HL-60/S4 treated with retinoic acid at 250 ng/mL for 4 days and 3 days (cell line): ENCODE measurements around the gene CERS6.
"Not testable (repeated sequence)": the region's sequence is repeated elsewhere in the genome, so short reads cannot be mapped to it uniquely, and the experiment has no call there.

ENCODE experiments used
- in situ Hi-C: fragments of 300-500 bp; cut with MboI; formaldehyde crosslinking; loops from 2 replicates; pipeline ENCODE4 v1.7.0; 2022; ENCODE audit warnings: low sequenced_read_pairs

CERS6 gene

DNA sequence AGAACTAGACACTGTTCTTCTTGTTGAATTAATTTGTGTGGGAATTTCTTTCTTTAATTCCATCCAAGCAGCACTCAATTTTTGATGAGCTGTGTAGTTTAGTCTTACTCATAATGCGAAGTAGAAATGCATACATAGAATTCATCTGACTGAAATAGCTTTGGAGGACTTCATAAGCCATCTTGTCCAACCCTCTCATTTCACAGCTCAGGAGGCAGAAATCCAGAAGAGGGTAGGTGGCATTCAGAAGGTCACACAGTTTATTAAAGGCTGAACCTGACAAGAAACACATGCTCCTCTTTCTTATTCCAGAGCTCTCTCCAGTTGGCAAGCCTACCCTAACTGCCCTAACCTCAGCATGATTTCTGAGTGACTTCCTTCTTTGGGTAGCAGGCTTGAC lies 177.1 kb downstream of the CERS6 start:
- in situ Hi-C loops, result no loop called here

DNA sequence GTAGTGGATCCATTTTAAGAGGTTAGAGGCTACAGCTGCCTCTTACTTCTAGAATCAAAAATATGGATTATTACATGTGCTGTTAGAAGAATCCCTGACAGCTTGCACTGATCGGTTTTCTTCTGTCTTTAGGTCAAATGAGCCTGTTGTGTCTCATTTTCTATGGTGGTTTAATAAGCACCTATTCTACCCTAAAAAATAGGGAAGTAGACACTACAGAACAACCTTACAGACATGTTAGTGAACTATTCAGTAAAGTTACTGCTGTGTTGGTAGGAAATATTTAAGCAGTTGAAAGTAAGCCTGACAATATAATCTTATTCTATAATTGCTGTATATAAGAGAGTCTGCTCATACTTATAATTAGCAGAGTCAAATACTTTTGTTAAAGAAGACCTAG lies 177.8 kb downstream of the CERS6 start:
- in situ Hi-C loops, result no loop called here

DNA sequence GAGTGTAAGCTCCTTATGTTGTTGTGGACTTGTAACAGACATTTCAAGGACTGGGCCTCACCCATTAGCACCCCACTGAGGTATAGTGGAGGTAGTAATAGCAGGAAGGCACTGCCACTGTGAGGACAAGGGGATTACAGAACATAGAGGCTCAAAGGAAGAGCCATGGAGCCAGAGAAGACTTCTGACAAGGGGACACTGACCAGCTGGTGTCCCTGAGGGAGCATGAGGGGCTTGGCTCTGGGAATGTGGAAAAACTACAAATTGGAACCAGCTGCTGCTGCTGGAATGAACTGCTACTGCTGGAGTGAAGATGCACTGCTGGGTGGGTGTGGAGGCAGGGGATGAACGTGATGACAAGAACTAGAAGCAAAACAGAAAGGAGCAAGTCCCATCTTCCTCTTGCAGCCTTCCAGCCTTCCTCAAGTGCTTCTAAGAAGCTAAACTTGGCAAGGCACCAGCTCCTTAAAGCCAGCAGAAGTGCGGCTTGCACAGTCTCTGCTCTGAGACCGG lies 179.0 kb downstream of the CERS6 start:
- in situ Hi-C loops, result no loop called here

DNA sequence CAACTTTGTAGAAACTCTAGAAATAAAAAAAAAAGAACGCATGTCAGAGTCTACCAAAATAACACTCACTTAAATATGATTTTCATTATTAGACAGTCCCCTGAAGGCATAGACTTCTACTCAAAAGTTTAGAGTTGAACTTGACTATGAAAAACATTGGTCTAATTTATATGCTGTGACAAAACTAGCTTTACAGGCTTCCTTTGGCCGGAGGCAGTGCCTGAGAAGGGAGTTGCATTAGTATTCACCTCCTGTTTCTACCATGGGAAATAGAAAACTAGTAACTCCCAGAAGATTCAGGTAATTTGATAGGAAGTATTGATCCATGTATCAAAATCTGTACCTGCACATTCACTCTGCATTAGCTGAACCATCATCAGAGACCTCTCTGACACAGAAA lies 182.9 kb downstream of the CERS6 start:
- in situ Hi-C loops, result no loop called here

DNA sequence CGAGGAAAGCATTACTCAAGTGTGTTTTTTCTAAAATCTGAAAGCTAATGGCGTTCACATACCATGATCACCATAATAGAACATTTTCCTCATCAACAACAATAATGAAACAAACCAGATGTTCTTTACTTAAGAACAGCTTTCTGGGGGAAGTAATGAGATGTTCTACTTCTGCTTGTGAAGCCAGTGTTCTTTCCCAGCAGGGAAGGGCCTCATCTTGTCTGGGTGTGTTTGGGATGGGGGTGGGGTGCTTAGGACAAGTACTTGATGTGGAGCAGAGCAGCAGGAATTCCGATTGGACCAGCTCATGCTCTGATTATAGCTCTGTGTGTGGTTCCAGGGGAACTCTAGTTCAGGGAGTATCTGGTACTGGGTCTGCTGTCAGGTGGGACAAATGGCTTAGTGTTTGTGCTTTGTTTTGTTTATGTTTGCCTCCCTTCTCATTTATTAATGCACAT lies 183.4 kb downstream of the CERS6 start:
- in situ Hi-C loops, result no loop called here

DNA sequence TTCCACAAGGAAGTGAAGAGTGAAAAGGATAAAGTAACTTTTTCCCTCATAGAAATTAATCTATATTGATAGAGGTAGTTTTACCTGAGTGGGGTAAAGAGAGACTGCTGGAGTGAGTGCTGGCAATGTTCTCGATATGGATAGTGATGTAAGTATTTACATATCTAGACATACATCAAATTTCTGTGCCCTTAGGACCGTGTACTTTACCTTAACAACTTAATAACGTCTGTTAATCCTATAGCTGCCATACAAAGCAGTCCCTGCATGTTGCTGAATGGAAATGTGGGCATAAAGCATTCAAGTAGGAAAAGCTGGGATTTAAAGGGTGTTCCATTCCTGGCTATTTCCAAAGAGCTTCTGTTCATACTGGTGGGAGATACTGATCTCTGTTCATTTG lies 184.0 kb downstream of the CERS6 start:
- in situ Hi-C loops, result no loop called here

DNA sequence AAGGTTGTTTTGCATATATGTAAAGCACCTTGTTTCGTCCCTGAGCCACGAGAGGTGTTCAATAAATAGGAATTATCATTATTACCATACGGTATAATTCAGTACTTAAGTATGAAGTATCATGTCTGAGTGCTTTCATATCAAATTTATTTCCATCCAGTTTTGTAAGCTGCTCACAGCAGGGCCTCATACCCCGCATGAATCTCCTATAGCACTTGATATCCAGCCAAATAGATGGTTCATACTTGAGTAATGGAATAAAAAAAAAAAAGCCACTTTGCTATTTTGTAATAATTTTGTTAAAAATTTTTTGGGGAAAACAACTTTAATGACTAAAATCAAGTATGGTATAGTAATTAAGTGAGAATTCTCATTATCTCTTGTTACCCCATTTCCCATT lies 185.6 kb downstream of the CERS6 start:
- in situ Hi-C loops, result no loop called here

DNA sequence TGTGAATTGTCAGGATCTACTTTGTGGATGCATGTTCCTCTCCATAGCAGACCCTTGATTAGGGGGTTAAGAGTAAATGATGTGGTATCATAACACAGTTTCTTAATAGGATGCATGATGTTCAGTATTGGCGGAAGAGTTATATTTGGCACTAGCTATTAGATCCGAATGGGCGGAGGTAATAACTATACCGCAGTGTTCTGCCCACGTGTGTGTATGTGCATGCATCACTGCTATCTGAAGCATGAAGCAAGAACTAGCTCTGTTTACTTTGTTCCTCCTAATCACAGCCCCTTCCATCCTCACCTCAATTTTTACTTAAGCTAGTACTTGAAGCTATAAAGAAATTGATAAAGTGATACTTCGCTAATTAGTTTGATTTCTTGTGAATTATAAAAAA lies 186.8 kb downstream of the CERS6 start:
- in situ Hi-C loops, result no loop called here

DNA sequence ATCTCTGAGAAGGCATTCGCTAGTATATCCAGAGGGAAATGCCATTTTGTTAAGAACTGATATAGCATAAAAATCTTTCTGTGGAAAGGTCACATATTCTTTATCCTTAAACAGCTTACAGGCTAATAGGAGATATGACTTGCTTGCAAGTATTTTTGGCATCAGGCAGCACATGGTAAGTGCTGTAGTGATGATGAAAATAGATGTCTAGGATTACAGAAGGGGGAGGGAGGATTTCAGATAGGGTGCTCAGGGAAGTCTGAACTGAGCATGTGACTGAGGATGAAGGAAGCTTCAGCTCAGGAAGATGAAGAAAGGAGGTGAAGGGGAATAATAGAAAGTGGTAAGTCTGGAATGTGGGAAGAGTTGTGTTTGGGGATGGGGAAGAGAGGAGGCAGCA lies 187.9 kb downstream of the CERS6 start:
- in situ Hi-C loops, result no loop called here

DNA sequence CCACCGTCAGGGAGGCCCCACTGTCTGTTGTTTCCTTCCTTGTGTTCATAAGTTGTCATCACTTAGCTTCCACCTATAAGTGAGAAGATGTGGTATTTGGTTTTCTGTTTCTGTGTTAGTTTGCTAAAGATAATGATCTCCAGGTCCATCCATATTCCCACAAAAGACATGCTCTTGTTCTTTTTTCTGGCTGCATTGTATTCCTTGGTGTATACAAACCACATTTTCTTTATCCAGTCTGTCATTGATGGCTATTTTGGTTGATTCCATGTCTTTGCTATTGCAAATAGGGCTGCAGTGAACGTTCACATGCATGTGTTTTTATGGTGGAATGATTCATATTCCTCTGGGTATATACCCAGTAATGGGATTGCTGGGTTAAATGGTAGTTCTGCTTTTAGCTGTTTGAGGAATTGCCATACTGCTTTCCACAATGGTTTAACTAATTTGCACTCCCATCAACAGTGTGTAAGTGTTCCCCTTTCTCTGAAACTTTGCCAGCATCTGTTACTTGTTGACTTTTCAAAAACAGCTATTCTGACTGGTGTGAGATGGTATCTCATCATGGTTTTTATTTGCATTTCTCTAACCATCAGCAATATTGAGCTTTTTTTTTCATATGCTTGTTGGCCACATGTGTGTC lies 189.7 kb downstream of the CERS6 start:
- in situ Hi-C loops, result no loop called here

DNA sequence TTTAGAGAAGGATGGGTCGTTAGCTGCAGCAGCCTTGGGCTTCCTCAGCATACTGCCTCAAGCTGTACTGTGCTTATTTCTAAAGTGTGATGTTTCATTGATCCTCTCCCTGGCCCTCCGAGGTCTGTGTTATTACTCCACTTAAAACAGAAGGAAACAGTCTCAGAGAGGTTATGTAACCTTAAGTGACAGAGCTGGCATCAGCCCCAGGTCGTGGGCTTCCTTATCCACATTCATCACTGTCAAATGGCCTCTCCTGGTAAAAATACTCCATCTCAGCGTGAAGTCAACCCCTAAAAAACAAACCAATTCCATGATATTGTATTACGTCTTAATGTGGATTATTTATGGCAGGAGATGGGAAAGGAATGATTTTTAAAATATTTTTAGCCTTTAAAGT lies 193.0 kb downstream of the CERS6 start:
- in situ Hi-C loops, result no loop called here

DNA sequence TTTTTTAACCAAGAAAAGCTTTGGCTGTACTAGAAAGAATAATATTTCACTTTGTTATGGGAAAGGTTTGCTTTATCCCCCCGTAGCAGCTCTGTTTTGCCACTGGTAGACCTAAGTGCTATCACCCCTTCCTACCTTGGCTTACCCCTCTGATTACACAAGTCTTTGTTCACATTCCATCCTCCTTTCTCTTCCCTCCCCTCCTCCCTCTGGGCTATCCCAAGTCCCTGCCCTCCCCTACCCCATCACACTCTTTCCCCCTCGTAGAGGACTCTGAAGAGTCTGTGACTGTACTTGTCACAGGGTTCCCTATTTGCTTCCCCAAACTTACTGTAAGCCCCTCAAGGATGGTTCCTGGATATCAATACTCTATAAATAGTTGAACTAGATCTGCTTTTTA lies 193.5 kb downstream of the CERS6 start:
- in situ Hi-C loops, result no loop called here

DNA sequence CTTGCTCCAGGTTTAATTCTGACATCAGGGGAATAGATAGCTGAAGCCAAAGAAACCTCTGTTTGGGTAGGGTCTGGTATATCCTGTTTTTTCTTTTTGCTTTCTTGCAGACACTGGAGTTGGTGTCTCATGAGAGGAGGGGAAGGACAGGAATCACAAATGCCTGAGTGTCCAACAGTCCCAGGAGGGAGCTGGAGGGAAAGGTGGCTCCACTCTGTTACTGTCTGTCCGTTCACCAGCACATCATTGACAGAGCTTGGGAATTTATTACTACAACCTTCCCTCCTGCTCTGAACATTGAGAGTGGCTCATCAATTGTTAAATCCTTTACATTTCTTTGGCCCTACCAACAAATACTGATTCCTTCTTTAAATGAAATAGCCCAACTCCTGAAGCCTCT lies 194.1 kb downstream of the CERS6 start:
- in situ Hi-C loops, result no loop called here

DNA sequence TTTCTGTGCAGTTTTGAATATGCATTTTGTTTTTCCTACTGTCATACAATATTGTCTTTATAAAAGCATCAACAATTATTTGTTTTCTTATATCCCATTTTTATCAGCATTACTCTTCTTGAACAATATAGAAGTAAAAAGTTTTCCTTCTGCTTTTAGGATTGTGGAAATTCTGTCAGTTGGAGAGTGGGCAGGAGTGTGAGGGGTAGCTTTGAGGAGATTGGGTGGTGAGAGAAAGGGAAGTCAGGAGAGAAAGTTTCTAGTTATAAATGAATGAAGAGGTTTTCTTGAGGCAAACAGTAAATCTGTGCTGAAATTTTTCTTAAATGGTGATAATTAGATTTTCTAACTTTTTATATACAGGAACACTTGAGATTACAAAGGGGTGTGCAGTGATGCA lies 194.7 kb downstream of the CERS6 start:
- in situ Hi-C loops, result no loop called here

DNA sequence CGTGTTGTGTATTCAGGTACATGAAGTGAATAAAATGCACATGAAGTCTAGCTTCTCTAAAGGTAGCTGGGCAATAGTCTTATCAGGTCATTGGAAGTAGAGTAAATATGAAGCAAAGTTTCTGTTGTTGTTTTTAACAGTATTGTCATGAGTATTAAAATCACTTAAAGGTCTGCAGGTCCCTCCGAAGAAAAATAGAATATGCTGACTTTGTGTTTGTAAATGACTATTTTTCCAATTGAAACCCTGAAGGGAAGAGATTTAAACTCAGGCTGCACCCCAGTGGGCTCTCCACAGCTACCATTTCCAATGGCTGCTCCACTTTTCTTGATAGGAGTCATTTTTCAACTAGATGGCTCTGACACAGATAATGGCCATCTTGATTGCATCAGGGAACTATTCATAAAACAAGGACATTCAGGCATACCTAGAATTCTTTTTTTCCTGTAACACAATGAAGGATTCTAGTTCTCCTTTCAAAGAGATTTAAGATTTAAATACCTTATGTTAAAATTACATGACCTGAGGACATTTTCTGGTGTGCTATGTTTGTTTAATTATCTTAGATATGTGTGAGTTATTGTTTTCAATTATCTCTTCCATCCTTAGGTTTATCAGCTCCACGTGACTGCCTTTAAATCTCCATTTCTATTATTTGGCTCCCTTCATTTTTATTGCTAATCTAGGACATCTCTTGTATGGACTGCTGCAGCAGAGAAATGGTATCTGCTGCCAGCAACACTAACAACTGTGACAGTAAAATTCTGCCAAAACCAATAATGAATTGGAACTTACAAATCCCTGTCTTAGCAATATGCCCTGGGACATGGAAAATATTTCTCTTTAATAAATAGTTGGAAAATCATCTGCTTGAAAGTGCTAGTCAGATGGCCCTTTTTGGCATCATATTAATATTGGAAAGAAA lies 197.2 kb downstream of the CERS6 start:
- in situ Hi-C loops, result no loop called here

DNA sequence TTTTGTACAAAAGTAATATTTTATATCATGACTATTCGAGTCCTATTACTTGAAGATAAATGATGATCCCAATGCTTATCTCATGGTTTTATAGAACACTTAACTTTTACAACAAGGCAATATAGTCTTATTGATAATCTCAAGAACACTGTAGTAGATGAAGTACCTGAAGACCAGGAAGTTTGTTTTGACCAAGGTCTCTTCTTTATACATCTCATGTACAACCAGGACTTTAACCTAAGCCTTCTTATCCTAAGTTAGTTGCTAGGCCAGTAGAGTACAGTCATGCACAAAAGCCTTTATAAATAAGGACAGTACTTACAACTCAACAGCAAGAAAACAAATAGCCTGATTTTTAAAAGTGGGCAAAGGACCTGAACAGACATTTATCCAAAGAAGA lies 198.6 kb downstream of the CERS6 start:
- in situ Hi-C loops, result no loop called here

DNA sequence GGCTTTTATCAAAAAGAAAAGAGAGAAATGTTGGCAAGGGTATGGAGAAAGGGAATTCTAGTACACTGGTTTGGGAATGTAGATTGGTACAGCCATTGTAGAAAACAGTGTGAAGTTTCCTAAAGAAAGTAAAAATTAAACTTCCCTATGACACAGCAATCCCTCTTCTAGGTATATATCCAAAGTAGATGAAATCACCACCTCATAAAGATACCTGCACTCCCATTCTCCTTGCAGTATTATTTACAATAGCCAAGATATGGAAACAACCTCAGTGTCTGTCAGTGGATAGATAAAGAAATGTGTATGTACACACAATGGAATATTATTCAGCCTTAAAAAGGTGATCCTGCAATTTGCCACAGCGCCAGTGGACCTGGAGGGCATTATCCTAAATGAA lies 199.1 kb downstream of the CERS6 start:
- in situ Hi-C loops, result no loop called here

DNA sequence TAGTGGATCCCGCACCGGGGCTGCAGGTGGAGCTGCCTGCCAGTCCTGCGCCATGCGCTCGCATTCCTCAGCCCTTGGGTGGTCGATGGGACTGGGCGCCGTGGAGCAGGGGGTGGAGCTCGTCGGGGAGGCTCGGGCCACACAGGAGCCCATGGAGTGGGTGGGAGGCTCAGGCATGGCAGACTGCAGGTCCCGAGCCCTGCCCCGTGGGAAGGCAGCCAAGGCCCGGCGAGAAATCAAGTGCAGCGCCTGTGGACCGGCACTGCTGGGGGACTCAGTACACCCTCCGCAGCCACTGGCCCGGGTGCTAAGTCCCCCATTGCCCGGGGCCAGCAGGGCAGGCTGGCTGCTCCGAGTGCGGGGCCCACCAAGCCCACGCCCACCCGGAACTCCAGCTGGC lies 201.3 kb downstream of the CERS6 start:
- in situ Hi-C loops, result not testable (repeated sequence)

DNA sequence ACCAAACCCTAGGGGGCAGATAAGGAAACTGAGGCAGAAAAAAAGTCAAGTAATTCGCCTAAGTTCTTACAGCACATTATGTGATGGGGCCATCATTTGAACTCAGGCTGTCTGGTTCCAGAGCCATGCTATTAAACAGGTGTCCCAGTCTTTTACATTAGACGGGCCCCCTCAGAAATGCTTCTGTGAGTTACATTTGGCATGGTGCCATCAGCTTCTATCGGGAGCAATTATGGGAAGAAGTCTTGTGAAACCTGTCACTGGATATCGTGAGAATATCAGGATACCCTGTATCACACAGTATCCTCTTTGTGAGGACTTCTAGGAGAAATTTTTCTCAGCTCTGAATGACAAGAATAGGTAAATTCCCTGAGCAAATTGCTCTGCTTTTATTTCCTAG lies 202.6 kb downstream of the CERS6 start:
- in situ Hi-C loops, result no loop called here

DNA sequence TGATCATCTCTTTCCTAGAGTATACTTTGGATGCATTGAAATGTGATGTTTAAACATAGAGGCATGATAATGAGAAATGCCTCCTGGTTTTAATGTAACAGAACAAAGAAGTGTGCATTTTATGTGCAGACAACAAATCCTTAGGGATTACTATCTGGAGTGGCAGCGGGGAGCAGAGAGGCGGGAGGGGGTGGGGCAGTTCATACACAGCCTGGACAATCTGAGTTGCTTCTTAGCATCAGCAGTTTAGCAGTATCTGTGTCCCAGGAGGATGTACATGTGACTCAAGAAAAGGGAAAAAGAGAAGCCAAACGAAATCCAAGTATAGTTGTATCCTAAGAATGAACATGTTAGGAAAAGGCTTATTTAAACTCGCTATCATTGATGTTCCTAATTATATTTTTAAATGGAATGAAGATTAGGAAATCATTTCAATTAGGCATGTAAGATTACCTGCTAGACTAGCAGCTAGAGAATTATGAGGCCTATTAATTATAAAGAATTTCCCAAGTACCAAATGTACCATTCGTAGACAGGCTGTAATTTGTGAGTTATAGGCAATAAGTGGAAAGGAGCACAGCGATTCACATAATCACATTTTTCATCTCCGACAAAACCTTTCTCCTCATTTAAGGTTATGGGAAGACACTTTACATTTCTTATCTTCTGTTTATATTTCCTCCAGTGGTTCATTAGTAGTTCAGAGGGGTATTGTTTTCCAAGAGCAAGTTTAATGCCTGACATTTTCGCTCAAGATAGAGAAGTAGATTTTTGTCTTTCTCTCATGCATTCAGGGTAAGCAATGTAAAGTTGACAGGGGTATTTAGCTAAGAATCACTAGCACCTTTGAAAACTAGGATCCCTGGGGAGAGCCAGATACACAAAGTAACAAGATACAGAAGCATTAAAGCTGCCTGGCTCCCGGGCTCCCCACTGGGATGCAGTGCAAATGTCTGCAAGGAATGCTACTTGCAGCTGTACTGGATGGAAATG lies 205.1 kb downstream of the CERS6 start:
- in situ Hi-C loops, result no loop called here

DNA sequence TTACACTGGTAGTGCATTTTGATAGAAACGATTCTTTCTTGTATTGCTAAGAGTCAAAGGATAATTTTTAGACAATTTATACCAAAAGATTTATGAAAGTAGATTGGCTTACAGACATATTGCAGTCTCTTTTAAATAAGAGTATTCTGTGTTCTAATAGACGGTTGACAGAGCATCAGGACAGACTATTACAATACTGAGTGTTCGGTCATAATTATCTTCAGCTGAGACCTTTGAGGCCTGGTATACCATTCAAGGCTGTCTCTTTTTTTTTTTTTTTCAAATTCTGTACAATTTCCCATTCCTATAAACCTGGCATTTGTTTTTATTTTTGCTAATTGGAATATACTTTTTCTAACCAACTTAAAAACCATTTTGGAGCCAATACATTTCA lies 205.8 kb downstream of the CERS6 start:
- in situ Hi-C loops, result no loop called here
